ENCODE data around the gene NRIP3.

The NRIP3 gene

DNA sequence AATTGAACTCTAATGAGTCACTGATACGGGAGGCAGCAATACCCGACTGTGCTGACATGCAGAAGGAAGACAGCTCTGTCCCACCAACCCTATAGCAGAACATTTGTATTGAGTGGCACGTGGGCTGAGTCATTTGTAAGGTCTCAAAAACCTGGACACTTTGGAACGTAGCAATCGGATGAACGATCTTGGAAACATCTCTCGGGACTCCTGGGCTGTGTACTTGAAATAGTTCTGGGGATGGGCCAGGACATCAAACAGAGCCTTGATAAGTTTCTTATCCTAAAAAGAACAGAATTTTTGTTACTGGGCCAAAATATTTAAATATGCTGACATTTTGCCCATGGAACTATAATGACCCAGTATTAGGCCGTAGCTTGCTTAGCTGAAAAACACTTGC is 17.1 kb upstream of the NRIP3 start:
- ChIA-PET POLR2A (no interaction called here), CTCF (interaction anchor here (7.3 kb wide), 1 partner anchor 12 kb away, joined by 137 read pairs; no protein-coding TSS in a partner anchor)
- DNase-seq (ENCODE audit: extremely low spot score), result no peak
- TF ChIP-seq, protein P1, sequence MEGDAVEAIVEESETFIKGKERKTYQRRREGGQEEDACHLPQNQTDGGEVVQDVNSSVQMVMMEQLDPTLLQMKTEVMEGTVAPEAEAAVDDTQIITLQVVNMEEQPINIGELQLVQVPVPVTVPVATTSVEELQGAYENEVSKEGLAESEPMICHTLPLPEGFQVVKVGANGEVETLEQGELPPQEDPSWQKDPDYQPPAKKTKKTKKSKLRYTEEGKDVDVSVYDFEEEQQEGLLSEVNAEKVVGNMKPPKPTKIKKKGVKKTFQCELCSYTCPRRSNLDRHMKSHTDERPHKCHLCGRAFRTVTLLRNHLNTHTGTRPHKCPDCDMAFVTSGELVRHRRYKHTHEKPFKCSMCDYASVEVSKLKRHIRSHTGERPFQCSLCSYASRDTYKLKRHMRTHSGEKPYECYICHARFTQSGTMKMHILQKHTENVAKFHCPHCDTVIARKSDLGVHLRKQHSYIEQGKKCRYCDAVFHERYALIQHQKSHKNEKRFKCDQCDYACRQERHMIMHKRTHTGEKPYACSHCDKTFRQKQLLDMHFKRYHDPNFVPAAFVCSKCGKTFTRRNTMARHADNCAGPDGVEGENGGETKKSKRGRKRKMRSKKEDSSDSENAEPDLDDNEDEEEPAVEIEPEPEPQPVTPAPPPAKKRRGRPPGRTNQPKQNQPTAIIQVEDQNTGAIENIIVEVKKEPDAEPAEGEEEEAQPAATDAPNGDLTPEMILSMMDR (IDR thresholded peaks at IDR 0.05; ENCODE audit: control extremely low read depth, extremely low read depth, low read depth, missing control alignments), result no peak

DNA sequence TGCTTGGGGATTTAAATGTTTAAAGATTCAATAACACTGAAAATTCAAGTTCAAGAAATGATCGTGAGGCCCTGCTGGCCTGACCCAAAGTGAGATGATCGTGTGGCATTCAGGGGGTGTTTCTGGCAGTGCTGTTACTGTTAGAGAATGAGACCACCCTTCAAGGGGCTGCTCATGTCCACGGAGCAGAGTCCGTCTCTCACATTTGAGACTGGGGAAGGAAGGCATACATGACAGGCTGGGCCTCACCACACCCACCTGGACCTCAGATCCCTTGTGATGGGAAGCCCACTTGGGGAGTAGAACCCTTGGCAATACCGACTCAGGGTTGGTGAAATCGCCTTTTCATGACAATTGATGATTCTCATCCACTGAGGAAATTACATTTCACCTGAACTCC is 16.1 kb upstream of the NRIP3 start:
- POLR2A ChIA-PET, result no interaction called here
- TF ChIP-seq, protein P1 (IDR thresholded peaks at IDR 0.05; ENCODE audit: control extremely low read depth, extremely low read depth, low read depth, missing control alignments), result no peak
- no peak for DNase-seq (ENCODE audit: extremely low spot score)
- CTCF ChIA-PET, result interaction anchor here (7.3 to 10.3 kb wide), 2 partner anchors 13 to 120 kb away, joined by 137 to 224 read pairs; no protein-coding TSS in a partner anchor

DNA sequence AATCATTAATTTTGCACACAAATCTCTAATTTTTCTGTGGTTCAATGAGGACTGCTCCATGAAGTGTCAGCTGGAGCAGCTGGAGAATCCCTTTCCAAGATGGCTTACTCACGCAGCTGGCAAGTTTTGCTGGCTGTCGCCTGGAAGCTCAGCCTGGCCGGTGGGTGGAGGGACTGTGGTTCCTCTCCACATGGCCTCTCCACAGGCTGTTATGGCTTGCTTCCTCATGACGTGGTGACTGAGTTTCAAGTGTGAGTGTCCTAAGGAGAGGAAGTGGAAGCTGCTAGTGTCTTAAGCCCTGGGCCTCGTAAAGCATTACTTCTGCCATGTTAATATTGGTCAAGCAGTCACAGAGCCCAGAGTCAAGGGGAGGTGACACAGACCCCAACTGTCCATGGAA is 14.0 kb upstream of the NRIP3 start:
- POLR2A ChIA-PET, result no interaction called here
- CTCF ChIA-PET, result interaction anchor here (1.1 to 10.3 kb wide), 7 partner anchors 12 to 489 kb away, joined by 3 to 224 read pairs (median 35); partner anchors contain the start of gene NRIP3
- peak; percentile 28 for DNase-seq (ENCODE audit: extremely low spot score)
- TF ChIP-seq, protein P1 (IDR thresholded peaks at IDR 0.05; ENCODE audit: control extremely low read depth, extremely low read depth, low read depth, missing control alignments), result no peak

DNA sequence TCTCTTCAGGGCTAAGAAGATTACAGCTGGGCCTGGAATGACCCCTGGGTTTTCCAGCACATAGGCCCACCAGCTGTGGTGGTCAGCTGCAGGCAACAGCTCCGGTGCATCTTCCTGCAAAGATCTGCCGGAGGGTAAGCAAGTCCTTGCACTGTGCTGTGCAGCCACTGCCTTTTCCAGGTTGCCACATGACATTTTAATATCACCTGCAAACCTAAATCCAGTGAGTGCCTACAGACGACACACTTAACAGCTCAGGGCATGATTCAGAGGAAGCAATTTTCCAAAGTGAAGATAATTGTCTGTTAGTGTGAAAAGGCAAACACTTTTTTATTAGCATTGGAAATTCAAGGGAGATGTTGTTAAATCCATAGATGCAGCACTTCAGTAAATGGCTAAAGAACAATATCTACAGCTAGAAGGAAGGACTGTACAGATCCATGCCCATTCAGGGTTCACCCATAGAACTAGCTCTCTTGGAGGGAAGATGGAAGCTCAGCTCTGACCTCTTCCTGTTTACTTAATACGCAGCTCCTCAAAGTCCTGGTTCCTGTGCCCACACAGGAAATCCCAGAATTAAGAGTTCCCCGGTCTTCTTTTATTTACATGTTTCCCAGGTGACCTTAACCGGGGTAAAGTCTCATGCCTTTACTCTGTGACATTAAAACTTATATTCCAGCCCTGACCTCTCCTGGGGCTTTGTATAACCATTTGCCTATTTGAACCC is 13.3 kb upstream of the NRIP3 start:
- TF ChIP-seq, protein P1 (IDR thresholded peaks at IDR 0.05; ENCODE audit: control extremely low read depth, extremely low read depth, low read depth, missing control alignments), result no peak
- CTCF ChIA-PET, result interaction anchor here (0.9 to 10.3 kb wide), 15 partner anchors 8 to 490 kb away, joined by 3 to 224 read pairs (median 20); partner anchors contain the start of gene NRIP3
- POLR2A ChIA-PET, result no interaction called here
- DNase-seq (ENCODE audit: extremely low spot score), result no peak

DNA sequence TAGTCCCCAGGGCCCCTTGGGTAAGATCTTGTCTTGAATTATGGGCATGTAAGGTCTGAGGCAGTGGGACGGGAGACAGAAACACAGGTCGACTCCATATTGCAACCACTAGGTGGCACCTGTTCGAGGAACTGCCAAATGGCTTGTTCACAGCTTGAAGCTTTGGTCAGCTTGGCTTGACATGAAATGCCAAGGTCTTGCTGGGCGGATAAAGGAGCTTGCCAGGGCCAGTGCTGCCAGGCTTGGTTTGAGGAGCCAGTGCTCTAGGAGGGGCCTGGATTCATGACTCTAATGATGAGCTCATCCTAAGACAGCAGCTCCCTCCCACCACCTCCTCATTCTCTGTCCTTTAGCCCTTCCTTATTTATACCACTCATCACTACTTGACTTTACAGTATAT is 11.9 kb upstream of the NRIP3 start:
- ChIA-PET POLR2A (no interaction called here), CTCF (interaction anchor here (0.6 to 10.3 kb wide), 43 partner anchors 9 to 822 kb away, joined by 3 to 224 read pairs (median 4); partner anchors contain the start of genes ASCL3 and NRIP3)
- TF ChIP-seq, protein P1 (IDR thresholded peaks at IDR 0.05; ENCODE audit: control extremely low read depth, extremely low read depth, low read depth, missing control alignments), result peak; percentile 79
- DNase-seq (ENCODE audit: extremely low spot score), result peak; percentile 80

DNA sequence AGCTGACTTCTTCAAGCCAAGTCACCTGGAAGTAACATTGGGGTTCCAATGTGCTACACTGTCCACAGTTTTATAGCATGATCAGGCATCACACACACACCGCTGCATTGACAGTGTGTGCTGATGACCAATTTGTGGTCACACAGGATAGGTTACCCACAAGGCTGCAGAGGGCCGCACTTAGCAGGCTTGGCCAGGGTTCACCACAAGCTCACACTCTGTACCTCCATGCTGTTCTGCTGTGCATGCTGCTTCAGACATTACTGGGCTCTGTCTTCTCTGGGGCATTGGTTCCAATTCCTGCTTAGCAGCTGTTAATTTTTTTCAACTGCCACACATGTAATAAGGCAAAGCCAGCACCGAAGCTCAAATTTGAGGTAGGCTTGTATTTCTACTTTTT is 11.0 kb upstream of the NRIP3 start:
- POLR2A ChIA-PET, result no interaction called here
- CTCF ChIA-PET, result interaction anchor here (0.6 to 10.3 kb wide), 27 partner anchors 9 to 495 kb away, joined by 3 to 224 read pairs (median 7); partner anchors contain the start of gene NRIP3

More for the DNA sequence above, 11.0 kb upstream of the NRIP3 start:
- TF ChIP-seq, protein P1 (IDR thresholded peaks at IDR 0.05; ENCODE audit: control extremely low read depth, extremely low read depth, low read depth, missing control alignments), result no peak
- DNase-seq (ENCODE audit: extremely low spot score), result no peak

Data from GM10248 (cell line).